HG03196 (cell line): ENCODE measurements around the gene FBXL14.
"Not testable (repeated sequence)": the region's sequence is repeated elsewhere in the genome, so short reads cannot be mapped to it uniquely, and the experiment has no call there.

ENCODE experiments used
- ATAC-seq: cut with Tn5 transposase; IDR thresholded peaks from one replicate; pipeline ENCODE4 v1.9.1; 2021; ENCODE audit not compliant: unreplicated experiment

Gene FBXL14

GRCh38 chr12:1619587-1619986 lies 25.2 kb upstream of the FBXL14 start:
- no peak for ATAC-seq

GRCh38 chr12:1619159-1619558 lies 24.8 kb upstream of the FBXL14 start:
- no peak for ATAC-seq

- ATAC-seq = no peak
Observed at GRCh38 chr12:1618489-1618888, 24.1 kb upstream of the FBXL14 start.

GRCh38 chr12:1616233-1617066 lies 22.1 kb upstream of the FBXL14 start:
- ATAC-seq = no peak

- ATAC-seq = no peak
Observed at GRCh38 chr12:1614360-1614759, 20.0 kb upstream of the FBXL14 start.

GRCh38 chr12:1613860-1614259 lies 19.5 kb upstream of the FBXL14 start:
- ATAC-seq = no peak

- no peak for ATAC-seq
Observed at GRCh38 chr12:1611803-1612572, 17.6 kb upstream of the FBXL14 start.

- no peak for ATAC-seq
Observed at GRCh38 chr12:1610072-1610643, 15.8 kb upstream of the FBXL14 start.

GRCh38 chr12:1608713-1609119 lies 14.3 kb upstream of the FBXL14 start:
- ATAC-seq = no peak

GRCh38 chr12:1607940-1608712 lies 13.7 kb upstream of the FBXL14 start:
- ATAC-seq = no peak

GRCh38 chr12:1606021-1606622 lies 11.7 kb upstream of the FBXL14 start:
- no peak for ATAC-seq

GRCh38 chr12:1605129-1606020 lies 11.0 kb upstream of the FBXL14 start:
- ATAC-seq = no peak

GRCh38 chr12:1604464-1604863 lies 10.1 kb upstream of the FBXL14 start:
- no peak for ATAC-seq

GRCh38 chr12:1603269-1603993 lies 9.1 kb upstream of the FBXL14 start:
- no peak for ATAC-seq

- not testable (repeated sequence) for ATAC-seq
Observed at GRCh38 chr12:1602706-1603105, 8.3 kb upstream of the FBXL14 start.

GRCh38 chr12:1598757-1599156 lies 4.4 kb upstream of the FBXL14 start:
- ATAC-seq = no peak

- ATAC-seq = no peak
Observed at GRCh38 chr12:1595690-1596347, 1.4 kb upstream of the FBXL14 start.

- no peak for ATAC-seq
Observed at GRCh38 chr12:1595026-1595561, 713 bp upstream of the FBXL14 start.

GRCh38 chr12:1594006-1594260 lies 448 bp downstream of the FBXL14 start:
- ATAC-seq = peak; percentile 40
